ENCODE data around the gene MORN5.
"Not testable (repeated sequence)": the region's sequence is repeated elsewhere in the genome, so short reads cannot be mapped to it uniquely, and the experiment has no call there.

Gene MORN5

GRCh38 chr9:122159026-122159924, at the start of gene MORN5, which contains the start of gene NDUFA8:
Gene MORN5 (plus strand): TSS chr9:122159908. CDS start chr9:122159973, 65 bp downstream.
Gene NDUFA8 (minus strand): TSS chr9:122159779. CDS start chr9:122159677, 102 bp downstream.
- DNase-seq: peak; percentile 97

GRCh38 chr9:122110100-122110833, 49.4 kb upstream of the MORN5 start:
- DNase-seq: no peak

- DNase-seq: no peak
These were observed 48.2 kb upstream of the MORN5 start for GRCh38 chr9:122111413-122112085.

- DNase-seq: no peak
These were observed 47.5 kb upstream of the MORN5 start for GRCh38 chr9:122112238-122112637.

- DNase-seq: no peak
These were observed 46.1 kb upstream of the MORN5 start for GRCh38 chr9:122113574-122113973.

- no peak for DNase-seq
These were observed 44.3 kb upstream of the MORN5 start for GRCh38 chr9:122115176-122116035.

DNA sequence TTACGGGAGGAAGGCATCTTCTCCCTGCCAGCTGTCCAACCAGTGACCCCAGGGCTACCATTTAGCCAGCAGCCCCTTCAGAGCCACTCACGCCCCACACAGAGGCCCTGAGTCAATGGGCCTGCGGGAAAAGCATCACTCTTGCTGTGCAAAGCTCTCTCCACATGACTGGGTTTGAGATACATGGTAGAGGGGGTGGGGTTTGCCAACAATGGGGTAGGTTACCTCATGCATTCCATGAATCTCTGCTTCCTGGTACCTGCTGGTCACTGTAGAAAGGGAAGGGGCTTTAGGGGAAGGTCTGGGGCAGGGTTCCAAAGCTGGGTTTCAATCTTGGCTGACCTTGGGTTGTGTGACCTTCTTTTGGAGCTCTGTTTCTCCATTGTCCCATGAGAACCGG, 43.7 kb upstream of the MORN5 start:
- no peak for DNase-seq

GRCh38 chr9:122116448-122117173, 43.1 kb upstream of the MORN5 start:
- DNase-seq: no peak

DNA sequence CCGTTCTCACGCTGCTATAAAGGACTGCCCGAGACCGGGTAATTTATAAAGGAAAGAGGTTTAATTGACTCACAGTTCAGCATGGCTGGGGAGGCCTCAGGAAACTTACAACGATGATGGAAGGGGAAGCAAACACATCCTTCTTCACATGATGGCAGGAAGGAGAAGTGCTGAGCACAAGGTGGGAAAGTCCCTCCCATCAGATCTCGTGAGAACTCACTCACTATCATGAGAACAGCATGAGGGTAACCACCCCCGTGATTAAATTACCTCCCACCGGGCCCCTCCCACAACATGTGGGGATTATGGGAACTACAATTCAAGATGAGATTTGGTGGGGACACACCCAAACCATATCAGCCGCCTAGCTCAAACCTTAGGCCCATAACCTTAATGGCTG, 42.5 kb upstream of the MORN5 start:
- not testable (repeated sequence) for DNase-seq

DNA sequence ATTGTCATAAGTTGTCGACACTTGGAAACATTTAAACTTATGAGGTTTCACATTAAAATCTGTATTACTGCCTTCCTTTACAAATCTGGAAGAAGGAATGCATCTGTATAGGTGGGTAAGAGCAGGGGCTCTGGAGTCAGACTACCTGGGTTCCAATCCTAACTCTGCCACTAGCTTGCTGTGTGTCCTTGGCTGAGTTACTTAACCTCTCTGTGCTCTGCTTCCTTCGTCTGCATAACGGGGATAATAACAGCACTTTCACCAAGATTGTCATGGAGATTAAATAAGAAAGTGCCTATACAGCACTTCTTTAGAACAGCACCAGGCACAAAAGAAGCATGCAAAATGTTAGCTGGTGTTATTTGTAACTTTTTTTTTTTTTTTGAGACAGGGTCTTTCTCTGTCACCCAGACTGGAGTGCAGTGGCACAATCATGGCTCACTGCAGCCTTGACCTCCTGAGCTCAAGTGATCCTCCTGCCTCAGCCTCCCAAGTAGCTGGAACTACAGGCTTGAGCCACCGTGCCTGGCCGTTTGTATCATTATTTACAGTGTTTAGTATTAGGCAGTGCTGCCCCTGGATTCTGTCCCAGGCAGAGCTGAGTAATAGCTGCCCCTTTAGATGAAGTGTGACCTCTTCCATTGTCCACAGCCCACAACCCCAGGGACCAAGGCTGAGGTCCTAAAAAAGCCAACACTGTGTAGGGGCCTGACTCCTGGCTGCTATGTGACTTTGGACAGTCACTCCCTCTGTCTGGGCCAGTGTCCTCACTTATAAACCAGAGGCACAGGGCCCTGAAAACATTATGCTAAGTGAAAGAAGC, 41.2 kb upstream of the MORN5 start:
- DNase-seq: no peak

- DNase-seq: no peak
These were observed 40.6 kb upstream of the MORN5 start for GRCh38 chr9:122119166-122119521.

GRCh38 chr9:122119721-122120120, 40.0 kb upstream of the MORN5 start:
- no peak for DNase-seq

DNA sequence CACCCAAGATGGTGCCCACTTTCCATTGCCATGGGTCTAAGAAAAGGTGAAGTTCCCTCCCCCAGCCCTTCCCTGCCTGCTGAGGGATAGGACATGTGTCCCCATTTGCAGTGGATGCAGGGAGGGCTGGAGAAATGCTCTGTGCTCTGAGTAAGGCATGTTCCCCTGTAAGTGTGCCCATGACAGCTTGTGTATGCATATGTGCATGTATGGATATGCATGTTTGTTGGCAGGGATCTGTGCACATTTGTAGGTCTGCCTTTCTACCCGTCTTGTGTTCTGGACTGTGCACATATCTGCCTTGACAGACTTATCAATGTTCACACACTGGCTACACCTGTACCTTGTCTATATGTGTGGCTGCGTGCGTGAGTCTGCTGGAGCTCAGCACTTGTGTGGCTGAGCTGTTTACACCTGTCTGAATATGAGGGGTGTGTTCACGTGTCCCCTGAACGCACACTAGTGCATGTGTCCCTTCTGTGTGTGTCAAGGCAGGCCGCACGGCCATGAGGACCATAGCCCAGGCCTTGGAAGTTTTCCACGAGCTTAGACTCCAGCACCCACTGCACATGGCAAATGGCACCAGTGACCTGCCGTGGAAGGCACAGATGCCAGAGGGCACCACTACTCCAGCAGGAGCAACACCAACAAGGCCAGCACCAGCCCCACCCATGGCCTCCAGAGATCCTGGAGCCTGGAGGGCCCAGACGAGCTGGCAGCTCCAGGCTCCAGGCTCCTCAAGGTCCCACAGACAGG, 39.2 kb upstream of the MORN5 start:
- no peak for DNase-seq

DNA sequence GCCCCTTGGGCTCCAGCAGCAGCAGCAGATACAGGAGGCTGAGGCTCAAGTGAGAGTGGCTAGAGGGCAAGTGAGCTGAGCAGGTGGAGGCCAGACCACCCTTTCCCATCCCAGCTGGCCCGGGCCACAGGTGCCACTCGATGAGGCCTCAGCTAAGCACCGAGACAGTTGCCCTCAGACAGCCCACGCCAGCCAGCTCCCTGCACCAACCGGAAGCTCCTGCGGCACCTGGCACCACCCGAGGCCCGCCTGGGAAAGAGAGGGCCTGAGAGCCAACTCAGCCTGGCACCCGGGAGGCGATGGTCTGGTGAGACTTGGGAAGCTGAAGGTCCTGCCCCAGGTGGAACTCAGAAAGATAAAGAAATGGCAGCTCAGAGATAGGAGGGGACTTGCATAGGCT, 38.3 kb upstream of the MORN5 start:
- DNase-seq: no peak

DNA sequence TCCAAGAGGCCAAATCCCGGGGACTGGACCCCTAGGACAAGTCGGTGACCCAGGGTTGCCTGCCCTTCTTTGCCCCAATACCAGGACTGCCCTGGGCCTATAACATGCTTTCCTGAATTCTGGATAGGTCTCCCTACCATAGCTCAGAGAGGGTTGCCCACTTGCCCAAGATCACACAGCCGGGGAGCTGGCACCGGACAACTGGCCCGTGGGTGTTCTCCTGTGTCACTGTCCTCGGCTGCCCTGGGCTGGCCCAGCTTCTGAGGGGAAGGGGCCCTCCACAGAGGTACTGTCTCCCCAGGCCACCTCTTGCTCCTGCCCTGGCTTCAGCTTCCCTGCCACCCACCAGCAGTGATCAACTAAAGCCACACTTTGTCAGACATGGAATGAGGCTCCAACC, 37.8 kb upstream of the MORN5 start:
- no peak for DNase-seq

GRCh38 chr9:122122468-122122867, 37.2 kb upstream of the MORN5 start:
- DNase-seq: no peak

GRCh38 chr9:122122903-122123632, 36.6 kb upstream of the MORN5 start:
- peak; percentile 38 to 68 for DNase-seq

- DNase-seq: no peak
These were observed 35.7 kb upstream of the MORN5 start for GRCh38 chr9:122124048-122124447.

- DNase-seq: no peak
These were observed 35.2 kb upstream of the MORN5 start for GRCh38 chr9:122124528-122124927.
